GM21737 (cell line): ENCODE results near the gene NIPSNAP2.
A peak's percentile ranks its signal among the peaks of the same experiment; 100 is the strongest.
"Not testable (repeated sequence)": the region's sequence is repeated elsewhere in the genome, so short reads cannot be mapped to it uniquely, and the experiment has no call there.

Source experiments
- ATAC-seq: cut with Tn5 transposase; IDR thresholded peaks from one replicate; pipeline ENCODE4 v1.9.1; 2021; ENCODE audit warnings: mild to moderate bottlenecking, moderate library complexity; ENCODE audit not compliant: unreplicated experiment

Gene NIPSNAP2

GRCh38 chr7:55964261-55965099 lies at the start of gene NIPSNAP2:
NIPSNAP2 (plus strand) TSS chr7:55964585; CDS start chr7:55964610, 25 bp downstream.
- peak; percentile 81 for ATAC-seq

GRCh38 chr7:55917771-55918170 lies 46.6 kb upstream of the NIPSNAP2 start:
- no peak for ATAC-seq

GRCh38 chr7:55928006-55928767 lies 36.2 kb upstream of the NIPSNAP2 start:
- ATAC-seq: no peak

DNA sequence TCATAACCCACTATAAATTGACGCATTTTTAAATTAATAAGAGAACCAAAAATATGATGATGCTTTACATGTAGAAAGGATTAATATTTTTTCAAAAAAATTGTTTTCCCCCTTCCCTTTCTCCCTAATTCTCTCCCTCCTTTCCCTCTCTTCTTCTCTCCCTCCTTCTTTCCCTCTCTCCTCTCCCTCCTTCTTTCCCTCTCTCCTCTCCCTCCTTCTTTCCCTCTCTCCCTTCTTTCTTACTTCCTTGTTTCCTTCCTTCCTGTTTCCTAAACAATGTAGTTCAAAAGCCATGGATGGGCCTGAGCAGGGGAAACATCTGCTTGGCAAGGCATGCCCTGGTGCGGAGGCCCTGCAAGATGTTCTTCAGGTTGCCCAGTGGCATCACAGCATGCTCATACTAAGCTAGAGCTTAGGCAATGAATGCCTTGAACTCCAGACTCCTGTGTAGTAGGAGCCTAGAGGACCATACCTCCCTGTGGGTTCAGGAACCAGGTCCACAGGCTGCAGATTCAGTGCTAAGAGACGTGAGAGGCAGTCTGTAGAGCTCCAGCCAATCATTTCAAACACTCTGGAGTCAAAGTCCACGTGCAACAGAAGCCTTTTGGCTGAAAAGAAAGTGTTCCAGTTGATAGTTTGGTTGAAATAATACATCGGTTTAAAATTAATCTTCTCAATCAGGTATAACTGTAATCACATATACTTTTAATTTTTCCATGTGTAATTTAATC lies 32.8 kb upstream of the NIPSNAP2 start:
- ATAC-seq: no peak

DNA sequence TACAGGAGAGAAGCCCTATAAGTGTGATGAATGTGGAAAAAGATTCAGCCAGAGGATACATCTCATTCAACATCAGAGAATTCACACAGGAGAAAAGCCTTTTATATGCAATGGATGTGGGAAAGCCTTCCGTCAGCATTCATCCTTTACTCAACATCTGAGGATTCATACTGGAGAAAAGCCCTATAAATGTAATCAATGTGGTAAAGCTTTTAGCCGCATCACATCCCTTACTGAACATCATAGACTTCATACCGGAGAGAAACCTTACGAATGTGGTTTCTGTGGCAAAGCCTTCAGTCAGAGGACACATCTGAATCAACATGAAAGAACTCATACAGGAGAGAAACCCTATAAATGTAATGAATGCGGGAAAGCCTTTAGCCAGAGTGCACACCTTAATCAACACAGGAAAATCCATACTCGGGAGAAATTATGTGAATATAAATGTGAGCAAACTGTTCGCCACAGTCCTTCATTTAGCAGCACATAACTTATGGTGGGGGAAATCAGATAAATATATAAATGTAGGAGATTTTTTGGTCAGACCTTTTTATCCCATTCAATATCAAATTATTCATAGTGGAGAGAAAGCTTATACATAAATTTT lies 24.8 kb upstream of the NIPSNAP2 start:
- no peak for ATAC-seq

DNA sequence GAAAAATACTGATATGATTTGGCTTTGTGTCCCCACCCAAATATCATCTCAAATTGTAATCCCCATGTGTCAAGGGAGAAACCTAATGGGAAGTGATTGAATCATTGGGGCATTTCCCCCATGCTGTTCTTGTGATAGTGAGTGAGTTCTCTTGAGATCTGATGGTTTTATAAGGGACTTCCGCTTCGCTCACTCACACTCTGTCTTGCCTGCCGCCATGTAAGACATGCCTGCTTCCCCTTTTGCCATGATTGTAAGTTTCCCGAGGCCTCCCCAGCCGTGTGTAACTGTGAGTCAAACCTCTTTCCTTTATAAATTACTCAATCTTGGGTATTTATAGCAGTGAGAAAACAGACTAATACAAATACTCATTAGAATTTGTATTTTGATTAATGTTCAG lies 17.8 kb upstream of the NIPSNAP2 start:
- ATAC-seq: no peak

DNA sequence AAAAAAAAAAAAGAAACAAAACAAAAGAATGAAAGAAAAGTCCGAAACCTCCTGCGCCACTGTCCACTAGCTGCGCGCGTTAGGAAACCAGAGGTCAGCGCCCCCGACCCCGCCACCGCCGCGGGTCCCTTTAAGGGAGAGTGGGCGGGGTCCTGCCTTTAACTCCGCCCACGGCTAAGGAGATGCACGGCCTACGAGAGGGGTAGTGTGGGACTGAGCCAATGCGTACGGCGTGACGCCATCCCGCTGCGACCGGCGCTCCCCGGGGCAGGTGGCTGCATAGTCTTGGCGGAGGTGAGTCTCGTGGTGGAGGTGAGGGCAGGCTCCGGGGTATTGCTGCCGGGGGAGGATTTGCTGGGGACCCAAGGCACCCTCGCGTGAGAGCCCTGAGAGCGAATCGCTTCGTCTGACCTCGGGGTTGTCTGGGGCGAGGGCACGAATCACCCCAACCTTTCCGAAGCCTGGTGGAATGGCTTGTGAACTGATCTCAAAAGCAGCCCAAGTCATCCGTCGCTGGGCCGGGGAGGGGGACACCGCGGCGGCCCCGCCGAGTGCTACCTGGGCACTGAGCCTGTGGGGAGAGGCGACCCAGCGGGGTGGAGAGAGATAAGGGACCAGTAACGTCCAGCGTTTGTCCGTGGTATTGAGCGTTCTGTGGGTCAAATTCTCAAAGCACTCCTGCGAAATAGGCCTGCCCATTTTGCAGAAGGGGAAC lies 12.6 kb upstream of the NIPSNAP2 start, which contains the start of gene MRPS17:
Gene MRPS17 (plus strand): TSS at position 241 of the 715 bp plus-strand sequence. CDS start 1,319 bp downstream, outside the sequence.
- ATAC-seq: peak; percentile 100

GRCh38 chr7:55952352-55952671 lies 12.1 kb upstream of the NIPSNAP2 start:
- not testable (repeated sequence) for ATAC-seq

DNA sequence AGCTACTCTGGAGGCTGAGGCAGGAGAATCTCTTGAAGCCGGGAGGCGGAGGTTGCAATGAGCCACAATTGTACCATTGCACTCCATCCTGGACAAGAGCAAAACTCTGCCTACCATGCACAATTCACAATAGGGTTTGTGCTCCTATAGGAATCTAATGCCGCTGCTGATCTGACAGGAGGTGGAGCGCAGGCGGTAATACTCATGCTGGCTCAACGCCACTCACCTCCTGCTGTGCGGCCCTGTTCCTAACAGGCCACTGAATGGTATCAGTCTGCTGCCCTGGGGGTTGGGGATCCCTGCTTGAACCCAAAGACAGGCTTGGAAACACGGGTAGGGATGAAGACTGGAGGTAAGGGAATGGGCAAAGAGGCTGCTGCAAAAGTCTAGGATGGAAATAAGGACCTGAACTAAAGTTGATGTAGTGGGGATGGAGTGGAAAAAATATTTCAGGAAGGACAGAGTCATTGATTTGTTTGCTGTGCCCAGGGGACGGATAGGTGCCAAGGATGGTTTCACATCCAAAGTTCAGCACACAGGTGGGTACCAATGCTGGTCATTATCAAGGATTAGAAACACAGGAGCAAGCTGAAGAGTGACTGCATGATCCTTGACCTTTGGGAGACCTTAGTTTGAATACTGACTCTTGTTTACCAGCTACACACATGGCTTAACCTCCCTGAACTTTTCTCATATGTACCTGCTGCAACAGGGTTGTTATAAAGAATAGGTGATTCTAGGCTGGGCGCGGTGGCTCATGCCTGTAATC lies 10.5 kb upstream of the NIPSNAP2 start:
- no peak for ATAC-seq

GRCh38 chr7:55957190-55957589 lies 7.2 kb upstream of the NIPSNAP2 start:
- ATAC-seq: no peak

- ATAC-seq: no peak
Measured at GRCh38 chr7:55962014-55962413, 2.4 kb upstream of the NIPSNAP2 start.

DNA sequence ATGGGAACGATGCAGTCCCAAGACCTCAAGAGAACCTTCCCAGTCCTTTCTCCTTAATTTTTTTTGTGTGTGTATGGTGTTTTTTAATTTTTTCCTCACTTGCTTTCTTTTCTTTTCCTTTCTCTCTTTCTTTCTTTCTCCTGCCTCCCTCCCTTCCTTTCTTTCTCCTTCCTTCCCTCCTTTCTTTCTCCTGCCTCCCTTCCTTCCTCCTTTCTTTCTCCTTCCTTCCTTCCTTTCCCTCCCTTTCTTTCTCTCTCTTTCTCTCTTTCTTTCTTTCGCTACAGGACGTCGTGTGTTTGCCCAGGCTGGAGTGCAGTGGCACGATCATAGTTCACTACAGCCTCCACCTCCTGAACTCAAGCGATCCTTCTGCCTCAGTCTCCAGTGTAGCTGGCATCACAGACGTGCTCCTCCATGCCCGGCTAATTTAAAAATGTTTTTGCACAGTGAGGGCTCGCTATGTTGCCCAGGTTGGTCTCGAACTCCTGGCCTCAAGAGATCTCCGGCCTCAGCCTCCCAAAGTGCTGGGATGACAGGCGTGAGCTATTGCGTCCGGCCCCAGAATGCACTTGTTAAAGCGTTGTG lies 709 bp upstream of the NIPSNAP2 start:
- no peak for ATAC-seq

GRCh38 chr7:55965100-55965470 lies 700 bp downstream of the NIPSNAP2 start:
- no peak for ATAC-seq

GRCh38 chr7:55965805-55966421 lies 1.5 kb downstream of the NIPSNAP2 start:
- ATAC-seq: no peak

- no peak for ATAC-seq
Measured at GRCh38 chr7:55966851-55967250, 2.5 kb downstream of the NIPSNAP2 start.

- ATAC-seq: no peak
Measured at GRCh38 chr7:55969391-55969790, 5.0 kb downstream of the NIPSNAP2 start.

DNA sequence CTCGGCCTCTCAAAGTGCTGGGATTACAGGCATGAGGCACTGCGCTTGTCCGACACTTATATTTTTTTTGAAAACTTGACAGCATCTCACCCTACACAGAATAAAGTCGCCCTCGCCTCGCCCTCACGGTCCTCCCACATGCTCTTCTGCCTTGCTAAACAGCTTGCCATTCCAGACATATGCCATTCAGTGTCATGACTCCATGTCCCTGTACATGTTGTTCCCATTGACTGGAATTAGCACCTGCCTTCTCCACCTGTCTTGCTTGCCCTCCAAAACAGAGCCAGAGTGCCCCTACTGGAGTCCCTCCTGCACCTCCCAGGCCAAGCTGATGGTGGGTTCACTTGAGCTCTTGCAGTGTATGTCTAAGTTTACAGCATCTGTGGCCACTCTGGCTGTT lies 6.2 kb downstream of the NIPSNAP2 start:
- ATAC-seq: no peak

GRCh38 chr7:55970978-55971377 lies 6.6 kb downstream of the NIPSNAP2 start:
- ATAC-seq: no peak

DNA sequence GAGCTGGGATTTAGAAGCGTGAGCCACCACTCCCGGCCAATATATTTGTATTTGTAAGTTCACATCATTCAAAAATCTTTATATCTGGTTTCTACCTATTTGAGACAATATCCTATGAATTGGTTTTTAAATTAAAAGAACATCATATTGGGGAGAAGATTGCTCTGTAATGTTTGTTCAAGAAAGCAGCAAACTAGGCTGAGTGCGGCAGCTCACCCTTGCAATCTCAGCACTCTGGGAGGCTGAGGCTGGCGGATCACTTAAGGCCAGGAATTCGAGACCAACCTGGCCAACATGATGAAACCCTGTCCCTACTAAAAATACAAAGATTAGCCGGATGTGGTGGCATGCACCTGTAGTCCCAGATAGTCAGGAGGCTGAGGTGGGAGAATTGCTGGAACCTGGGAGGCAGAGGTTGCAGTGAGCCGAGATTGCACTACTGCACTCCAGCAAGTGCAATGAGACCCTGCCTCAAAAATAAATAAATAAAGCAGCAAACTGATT lies 9.4 kb downstream of the NIPSNAP2 start:
- no peak for ATAC-seq
